Stimulated activated CD4-positive, alpha-beta T cell treated with anti-CD3 and anti-CD28 coated beads, TNF-alpha, amount 100 ng/mL, for 24 hours (primary cell): ENCODE measurements around the gene RABGEF1.
"Not testable (repeated sequence)": the region's sequence is repeated elsewhere in the genome, so short reads cannot be mapped to it uniquely, and the experiment has no call there.

Experiments
- DNase-seq, 3 experiments: peaks; one replicate each; pipeline ENCODE4 v3.0.0-alpha.2; 2020; ENCODE audit warnings: low read depth in 3 of 3

The RABGEF1 gene

DNA sequence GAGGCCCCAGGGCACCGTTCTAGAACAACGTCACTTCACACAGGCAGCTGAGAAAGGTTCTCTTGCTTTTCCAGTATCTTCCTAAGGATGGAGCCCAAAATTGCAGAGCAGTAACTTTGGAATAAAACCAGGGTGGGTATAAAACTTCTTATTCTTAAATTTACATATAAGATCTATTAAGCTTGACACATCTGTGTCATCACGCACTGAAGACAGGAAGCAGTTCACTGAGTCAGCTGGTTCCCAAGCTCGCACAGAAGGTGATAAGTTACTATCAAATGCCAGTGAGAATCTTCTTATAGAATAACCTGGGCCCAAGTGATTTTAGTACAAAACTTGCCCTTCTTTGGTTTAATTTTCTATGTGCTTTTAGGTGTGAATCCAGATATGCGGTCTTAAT lies 70.2 kb downstream of the RABGEF1 start:
- no peak for DNase-seq

DNA sequence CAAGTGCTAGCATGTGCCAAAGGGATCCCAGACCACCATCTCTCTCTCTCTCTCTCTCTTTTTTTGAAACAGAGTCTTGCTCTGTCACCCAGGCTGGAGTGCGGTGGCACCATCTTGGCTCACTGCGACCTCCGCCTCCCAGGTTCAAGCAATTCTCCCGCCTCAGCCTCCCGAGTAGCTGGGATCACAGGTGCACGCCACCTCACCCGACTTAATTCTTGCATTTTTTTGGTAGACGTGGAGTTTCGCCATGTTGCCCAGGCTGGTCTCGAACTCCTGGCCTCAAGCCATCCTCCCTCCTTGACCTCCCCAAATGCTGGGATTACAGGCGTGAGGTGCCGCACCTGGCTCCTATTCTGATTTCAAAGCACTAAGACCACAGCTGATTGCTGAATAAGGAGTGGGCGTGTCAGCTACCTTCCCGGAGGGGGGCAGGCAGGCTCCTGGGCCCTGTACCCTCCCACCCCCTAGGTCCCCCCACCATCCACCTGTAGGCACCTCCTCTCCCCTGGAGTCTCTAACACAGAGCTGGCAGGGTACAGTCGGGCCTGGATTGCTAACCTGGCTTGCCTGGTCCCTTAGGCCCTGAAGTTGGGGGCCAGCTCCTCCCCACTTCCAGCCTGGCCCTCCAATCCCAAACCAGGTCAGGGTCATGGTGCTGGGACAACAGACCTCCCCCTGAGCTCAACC lies 74.8 kb downstream of the RABGEF1 start:
- not testable (repeated sequence) for DNase-seq

DNA sequence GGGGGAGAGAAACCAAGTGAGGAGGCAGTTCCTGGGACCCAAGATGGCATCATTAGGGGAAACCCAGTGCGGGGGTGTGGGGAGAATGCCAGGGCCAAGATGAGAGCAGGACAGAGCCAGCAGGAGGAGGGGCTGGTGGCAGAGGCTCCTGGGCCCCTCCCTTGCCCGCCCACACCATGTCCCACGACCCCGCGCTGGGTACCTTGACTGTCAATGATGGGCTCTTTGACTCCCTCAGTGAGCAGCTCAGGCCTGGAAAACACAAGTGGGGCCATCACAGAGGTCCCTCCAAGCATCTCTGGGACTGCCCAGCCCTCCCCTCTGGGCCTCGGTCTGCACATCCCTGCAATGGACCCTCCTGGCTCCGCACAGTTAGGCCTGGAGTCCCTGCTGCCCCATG lies 75.4 kb downstream of the RABGEF1 start:
- DNase-seq, result no peak

DNA sequence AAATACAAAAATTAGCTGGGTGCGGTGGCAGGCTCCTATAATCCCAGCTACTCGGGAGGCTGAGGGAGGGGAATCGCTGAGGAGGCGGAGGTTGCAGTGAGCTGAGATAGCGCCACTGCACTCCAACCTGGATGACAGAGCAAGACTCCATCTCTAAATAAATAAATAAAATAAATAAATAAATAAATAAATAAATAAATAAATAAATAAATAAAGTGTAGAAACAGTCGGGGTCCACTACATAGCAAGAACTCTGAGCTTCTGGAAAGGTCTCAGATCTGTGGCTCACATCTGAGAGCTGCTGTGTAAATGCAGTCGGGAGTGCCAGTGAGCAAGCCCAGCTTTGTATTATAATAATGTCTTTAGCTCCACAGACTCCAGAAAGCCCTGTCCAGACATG lies 76.1 kb downstream of the RABGEF1 start:
- not testable (repeated sequence) for DNase-seq

DNA sequence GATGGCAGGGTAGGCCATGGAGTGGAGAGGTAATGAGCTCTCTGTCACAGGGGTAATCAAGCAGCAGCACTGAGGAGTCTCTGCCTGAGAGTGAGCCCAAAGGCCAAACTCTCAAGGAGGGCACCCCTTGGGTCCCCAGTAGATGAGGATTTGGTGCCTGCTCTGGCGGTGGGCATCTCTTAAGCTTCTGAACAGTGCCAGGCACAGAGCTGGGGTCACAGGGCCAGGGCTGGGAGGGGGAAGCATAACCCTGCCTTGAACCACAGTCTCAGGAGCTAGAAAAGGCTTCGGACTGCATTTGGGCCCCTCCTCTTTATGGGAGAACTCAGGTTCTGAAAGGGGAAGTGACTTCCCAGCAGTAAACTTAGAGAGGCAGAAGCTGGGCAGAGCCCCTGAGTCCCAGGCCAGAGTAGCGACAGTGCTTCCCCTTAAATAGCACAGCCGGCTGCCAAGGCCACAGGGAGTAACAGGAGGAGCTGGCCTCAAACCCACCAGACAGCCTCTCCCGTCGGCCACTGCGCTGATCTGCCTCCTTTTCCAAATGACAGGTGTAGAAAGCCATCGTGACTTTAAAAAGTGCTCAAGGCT lies 76.8 kb downstream of the RABGEF1 start:
- DNase-seq, result not testable (repeated sequence)

DNA sequence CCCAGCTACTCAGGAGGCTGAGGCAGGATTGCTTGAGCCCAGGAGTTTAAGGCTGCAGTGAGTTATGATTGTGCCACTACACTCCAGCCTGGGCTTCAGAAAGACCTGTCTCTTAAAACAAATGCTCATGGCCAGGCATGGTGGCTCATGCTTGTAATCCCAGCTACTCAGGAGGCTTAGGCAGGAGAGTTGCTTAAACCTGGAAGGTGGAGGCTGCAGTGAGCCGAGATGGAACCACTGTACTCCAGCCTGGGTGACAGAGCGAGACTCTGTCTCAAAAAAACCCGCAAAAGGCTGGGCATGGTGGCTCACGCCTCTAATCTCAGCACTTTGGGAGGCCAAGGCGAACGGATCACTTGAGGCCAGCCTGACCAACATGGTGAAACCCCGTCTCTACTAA lies 77.4 kb downstream of the RABGEF1 start:
- DNase-seq, result not testable (repeated sequence)

DNA sequence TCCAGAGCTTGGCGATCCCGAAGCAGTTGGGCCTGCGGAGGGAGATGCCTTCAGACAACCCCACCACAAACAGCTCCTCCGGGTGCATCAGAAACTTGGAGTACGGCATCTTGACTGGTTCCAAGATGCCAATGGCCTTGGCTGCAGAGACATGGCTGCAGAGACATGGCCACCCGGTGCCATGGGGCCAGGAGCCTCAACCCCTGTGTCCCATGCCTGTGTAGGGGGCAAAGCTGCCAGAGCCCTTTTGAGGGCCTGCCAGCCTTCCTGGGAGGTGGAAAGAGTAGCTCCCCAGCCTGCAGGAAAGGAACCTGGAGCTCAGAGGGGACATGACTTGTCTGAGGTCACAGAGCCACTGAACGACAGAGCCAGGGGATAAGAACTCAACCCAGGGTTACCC lies 83.5 kb downstream of the RABGEF1 start:
- DNase-seq, result no peak

DNA sequence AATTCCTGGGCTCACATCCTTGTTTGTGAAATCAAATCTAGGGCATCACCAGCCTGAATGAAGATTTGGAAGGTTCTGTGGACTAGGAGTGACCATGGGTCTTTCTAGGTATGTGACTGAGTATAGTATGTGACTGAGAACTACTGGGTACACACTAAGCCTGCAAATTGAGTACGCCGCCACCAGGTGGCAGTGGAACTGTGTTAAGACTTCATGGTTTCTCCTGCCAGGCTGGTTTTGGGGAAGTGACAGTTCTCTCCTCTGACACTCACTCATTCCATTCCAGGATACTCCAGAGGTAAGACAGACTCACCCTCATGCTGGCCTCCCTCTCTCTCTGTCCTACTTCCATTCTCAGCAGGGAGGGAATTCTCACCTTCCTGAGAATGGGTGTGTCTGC lies 85.0 kb downstream of the RABGEF1 start:
- DNase-seq, result peak in 2 of 3 experiments; percentile 18 to 57

DNA sequence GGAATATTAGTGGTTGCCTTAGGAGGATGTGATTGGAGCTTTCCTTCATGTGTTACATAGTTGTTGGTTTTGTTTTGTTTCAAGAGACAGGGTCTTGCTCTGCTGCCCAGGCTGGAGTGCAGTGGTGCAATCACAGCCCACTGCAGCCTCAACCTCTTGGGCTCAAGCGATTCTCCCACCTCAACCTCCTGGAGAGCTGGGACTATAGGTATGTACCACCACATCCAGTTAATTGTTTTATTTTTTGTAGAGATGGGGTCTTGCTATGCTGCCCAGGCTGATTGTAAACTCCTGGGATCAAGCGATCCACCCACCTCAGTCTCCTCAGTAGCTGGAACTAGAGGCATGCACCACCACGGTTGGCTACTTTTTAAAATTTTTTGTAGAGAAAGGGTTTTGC lies 86.1 kb downstream of the RABGEF1 start:
- DNase-seq, result no peak

DNA sequence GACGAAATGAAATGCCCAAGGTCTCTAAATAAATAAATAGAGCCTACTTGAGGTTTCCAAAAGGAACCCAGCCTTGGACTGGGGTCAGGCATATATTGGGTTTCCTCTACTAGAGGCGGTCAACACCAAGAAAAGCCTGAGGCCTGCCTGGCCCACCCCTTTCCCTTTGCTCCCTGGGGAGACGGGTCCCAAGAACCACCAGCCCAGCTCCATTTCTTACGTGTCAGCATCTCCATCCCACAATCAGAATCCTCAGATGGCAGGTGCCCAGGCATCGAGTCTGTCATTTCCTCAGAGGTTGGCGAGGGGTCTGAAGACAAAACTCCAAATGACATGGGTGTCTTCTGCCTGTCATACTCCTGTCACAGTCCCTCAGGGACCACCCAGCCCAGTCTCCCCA lies 90.4 kb downstream of the RABGEF1 start:
- not testable (repeated sequence) for DNase-seq

DNA sequence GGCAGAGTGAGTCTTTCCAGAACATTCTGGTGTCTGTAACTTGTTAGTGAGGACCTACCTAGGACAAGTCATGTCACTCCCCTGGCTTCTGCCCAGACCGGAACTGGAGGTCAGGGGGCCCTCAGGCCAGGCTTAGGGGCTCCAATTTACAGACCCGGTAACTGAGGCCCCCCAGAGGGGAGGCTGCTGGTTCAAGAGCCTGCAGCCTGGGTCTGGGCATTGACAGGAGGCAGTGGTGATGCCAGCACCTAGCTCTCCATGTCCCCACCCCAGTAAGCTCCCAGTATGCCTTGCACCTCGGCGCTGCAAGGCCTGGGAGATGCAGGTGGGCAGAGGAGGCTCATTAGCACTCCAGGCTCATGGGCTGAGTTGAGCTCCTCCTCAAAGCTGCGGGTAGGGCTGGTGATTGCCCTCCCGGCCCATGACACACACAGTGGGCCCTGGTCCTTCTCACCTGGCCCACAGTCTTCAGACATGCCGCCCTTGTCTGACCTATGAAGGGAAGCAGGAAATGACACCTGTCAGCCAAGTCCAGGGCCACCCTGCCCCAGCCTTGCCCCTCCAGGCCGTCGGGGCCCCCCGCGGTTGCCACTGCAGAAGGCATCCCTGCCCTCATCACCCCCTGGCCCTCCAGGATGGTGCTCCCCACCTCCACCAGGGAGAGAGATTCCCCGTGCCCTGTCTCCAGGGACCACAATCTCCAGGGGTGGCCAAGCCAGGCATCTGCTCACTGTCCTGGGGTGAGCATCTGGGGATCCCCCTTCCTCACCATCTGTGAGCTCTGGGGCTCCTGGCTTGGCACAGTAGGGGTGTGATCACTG lies 92.2 kb downstream of the RABGEF1 start:
- DNase-seq, result no peak

DNA sequence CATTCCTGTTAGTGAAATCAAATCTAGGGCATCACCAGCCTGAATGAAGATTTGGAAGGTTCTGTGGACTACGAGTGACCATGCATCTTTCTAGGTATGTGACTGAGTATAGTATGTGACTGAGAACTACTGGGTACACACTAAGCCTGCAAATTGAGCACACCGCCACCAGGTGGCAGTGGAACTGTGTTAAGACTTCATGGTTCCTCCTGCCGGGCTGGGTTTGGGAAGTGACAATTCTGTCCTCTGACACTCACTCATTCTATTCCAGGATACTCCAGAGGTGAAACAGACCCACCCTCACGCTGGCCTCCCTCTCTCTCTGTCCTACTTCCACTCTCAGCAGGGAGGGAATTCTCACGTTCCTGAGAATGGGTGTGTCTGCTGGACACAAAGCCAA lies 96.5 kb downstream of the RABGEF1 start:
- DNase-seq, result peak in 1 of 3 experiments; percentile 56

DNA sequence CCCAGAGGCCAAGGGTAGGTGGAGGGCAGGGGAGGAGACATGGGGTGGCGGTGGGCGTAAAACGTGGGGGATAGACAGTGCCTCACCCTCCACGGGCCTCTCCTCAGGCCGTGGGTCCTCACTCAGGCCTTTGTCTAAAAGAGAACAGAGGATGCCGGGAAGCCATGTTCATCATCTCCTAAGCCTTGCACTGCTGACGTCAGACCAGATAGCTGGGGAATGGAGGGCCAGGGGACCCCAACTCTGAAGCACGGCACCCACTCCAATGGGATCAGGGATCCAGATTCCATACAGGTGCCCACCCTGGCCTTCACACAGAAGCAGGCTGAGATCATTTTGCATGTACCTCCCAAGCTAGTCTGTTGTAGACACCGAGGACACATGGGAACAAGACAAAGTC lies 97.1 kb downstream of the RABGEF1 start:
- DNase-seq, result no peak

DNA sequence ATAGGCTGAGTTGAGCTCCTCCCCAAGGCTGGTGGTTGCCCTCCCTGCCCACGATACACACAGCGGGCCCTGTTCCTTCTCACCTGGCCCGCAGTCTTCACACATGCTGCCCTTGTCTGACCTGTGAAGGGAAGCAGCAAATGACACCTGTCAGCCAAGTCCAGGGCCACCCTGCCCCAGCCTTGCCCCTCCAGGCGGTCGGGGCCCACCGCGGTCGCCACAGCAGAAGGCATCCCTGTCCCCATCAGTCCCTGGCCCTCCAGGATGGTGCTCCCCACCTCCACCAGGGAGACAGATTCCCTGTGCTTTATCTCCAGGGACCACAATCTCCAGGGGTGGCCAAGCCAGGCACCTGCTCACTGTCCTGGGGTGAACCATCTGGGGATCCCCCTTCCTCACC lies 99.3 kb downstream of the RABGEF1 start:
- no peak for DNase-seq

DNA sequence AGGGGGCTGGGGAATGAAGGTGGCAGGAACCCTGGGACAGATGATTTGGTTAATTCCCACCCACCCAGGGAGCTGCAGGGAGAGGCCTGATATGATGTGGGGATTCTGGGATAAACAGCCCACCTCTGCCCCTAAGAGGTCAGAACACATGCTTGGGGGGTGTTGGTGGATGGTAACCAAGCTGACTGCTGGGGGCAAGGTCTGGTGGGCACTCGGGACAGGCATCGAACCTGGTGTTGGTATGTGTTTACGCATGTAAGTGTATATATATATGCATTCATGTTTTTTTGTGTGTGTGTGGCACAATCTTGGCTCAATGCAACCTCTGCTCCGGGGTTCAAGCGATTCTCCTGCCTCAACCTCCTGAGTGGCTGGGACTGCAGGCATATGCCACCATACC lies 99.8 kb downstream of the RABGEF1 start:
- no peak for DNase-seq

DNA sequence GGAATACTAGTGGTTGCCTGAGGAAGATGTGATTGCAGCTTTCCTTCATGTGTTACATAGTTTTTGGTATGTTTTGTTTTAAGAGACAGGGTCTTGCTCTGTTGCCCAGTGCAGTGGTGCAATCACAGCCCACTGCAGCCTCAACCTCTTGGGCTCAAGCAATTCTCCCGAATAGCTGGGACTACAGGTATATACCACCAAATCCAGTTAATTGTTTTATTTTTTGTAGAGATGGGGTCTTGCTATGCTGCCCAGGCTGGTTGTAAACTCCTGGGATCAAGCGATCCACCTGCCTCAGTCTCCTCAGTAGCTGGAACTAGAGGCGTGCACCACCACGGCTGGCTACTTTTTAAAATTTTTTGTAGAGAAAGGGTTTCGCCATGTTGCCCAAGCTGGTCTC lies 101.4 kb downstream of the RABGEF1 start:
- no peak for DNase-seq

DNA sequence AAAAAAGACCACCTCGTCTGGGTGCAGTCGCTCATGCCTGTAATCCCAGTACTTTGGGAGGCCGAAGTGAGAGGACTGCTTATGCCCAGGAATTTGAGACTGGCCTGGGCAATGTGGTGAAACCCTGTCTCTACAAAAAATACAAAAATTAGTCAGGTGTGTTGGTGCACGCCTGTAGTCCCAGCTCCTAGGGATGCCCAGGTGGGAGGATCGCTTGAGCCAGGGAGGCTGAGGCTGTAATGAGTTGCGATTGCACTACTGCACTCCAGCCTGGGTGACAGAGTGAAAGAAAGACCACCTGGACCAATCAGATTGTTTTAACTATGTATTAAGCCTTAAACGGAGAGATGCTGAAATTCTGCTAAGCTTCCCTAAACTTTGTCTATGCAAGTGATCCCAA lies 103.0 kb downstream of the RABGEF1 start:
- DNase-seq, result not testable (repeated sequence)

DNA sequence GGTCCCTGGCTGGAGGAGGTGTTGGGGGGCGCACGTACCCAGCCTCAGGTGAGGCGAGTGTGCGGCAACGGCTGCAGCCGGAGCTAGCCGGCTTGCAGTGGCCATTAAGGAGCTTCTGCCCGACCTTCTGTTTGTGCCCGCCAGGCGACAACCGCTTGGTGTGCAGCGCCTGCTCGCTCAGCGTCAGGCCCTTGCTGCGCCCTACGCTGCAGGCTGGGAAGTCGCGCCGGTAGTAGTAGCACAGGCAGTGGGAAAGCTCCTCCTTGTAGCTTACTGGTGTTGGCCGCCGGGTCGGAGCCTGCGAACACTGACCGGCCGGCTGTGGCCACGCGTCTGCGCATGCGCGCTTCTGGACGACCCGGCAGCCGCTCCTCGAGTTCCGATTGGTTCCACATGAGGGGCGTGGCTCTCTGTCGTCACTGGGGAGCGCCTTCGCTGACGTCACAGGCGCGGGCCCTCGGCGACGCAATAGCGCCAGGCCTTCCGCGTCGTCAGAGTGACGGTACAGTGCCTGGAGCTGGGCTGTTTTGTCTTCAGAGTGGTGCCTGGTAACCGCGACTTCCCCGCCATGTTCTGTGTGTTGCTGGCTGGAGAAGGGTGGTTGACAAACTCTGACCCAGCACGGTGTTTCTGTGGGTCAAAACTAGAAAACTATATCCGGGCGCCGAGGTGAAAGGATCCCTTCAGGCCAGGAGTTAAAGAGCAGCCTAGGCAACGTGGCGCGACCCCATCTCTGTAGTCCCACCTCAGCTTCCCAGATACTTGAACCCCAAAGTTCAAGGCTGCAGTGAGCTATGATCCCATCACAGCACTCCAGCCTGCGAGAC lies 104.2 kb downstream of the RABGEF1 start:
- DNase-seq, result peak; percentile 99

DNA sequence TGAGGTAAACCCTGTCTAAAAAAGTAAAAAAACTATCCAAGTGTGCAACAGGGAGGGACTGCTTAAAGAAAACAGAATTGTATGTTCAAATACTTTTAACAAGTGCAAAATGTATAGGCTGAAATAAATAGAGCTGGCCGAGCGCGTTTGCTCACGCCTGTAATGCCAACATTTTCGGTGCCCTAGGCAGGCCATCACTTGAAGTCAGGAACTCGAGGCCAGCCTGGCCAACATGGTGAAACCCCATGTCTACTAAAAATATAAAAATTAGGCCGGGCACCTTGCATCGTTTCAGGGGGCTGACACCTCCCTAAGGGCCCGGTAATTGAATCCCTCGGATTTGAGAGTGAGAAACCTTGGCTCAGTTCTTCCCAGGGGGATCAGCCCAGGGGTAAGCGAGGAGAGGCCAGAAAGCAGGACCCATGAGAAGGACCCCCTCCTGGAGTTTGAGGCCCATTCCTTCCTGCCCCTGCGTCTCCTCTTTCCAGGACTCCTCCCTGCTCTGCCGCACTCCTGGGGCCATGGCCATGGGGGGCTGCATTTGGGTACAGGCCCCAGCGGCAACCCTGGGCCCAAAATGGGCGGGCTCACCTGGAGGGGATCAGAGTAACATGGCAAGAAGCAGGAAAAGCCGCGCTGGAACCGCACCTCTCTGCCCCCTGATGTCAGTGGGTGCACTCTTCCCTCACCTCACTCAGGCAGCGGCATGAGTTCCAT lies 105.0 kb downstream of the RABGEF1 start:
- DNase-seq, result no peak

DNA sequence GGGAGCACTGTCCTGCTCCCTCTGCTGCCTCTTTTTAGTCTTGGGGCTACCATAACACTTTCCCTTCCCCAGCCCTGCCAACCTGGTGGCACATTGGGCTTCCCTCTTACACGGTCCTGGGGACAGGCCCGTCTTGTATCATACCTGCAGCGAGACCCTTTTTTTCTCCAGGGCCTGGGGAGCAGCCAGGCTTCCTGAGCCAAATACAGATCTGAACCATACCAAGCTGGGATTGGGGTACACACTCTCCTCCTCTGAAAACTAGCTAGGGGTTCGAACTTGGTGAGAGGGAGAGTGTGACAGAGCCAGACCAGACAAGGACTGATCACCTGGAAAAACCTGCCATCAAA lies 105.5 kb downstream of the RABGEF1 start:
- not testable (repeated sequence) for DNase-seq

DNA sequence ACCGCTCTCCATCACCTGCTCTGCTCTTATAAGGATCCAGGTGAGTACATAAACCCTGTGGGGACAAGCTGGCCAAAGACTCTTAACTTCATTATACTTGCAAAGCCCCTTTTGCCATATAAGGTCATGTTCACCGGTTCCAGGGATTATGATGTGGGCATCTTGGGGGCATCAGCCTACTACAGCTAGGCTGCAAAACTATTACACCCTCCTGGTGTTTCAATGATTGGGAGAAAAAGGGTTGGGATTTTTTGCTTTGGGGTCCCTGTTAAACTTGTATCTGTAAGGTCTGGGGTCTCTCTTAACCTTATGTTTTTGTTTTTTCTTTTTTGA lies 107.0 kb downstream of the RABGEF1 start:
- not testable (repeated sequence) for DNase-seq
